ENCODE measurements around the gene GALNT18. TPM values are rescaled to one million over a fixed set of nuclear protein-coding genes. Genes with fewer than 3 reads are reported as not detected.

The GALNT18 gene
- total RNA-seq, 1 donor from 2014 or later, result 6.6 TPM

GRCh38 chr11:11532574-11532973, 89.2 kb downstream of the GALNT18 start:
- H3K27me3 ChIP-seq (ENCODE audit: control insufficient read depth, insufficient read depth, low read length), result no peaks in the 10 kb centered on the region
- no peak overlapping the region for H3K4me3 ChIP-seq (ENCODE audit: low read depth, low read length)
- TF ChIP-seq CTCF (IDR thresholded peaks at IDR 0.05; ENCODE audit: insufficient read depth, low read length, poor library complexity, severe bottlenecking), result no peak
- no peaks in the 10 kb centered on the region for H3K36me3 ChIP-seq (ENCODE audit: control insufficient read depth, insufficient read depth, low read length)
- DNase-seq (ENCODE audit: low read depth), result no peak

- no peak overlapping the region for H3K4me3 ChIP-seq (ENCODE audit: low read depth, low read length)
- no peak for TF ChIP-seq CTCF (IDR thresholded peaks at IDR 0.05; ENCODE audit: insufficient read depth, low read length, poor library complexity, severe bottlenecking)
These were observed 90.5 kb downstream of the GALNT18 start for GRCh38 chr11:11531131-11531908.

GRCh38 chr11:11528986-11529385, 92.8 kb downstream of the GALNT18 start:
- no peaks in the 10 kb centered on the region for H3K36me3 ChIP-seq (ENCODE audit: control insufficient read depth, insufficient read depth, low read length)
- no peak for TF ChIP-seq CTCF (IDR thresholded peaks at IDR 0.05; ENCODE audit: insufficient read depth, low read length, poor library complexity, severe bottlenecking)
- no peak for DNase-seq (ENCODE audit: low read depth)
- no peaks in the 10 kb centered on the region for H3K27me3 ChIP-seq (ENCODE audit: control insufficient read depth, insufficient read depth, low read length)
- no peak overlapping the region for H3K4me3 ChIP-seq (ENCODE audit: low read depth, low read length)

More at GRCh38 chr11:11531131-11531908, 90.5 kb downstream of the GALNT18 start:
- no peak for DNase-seq (ENCODE audit: low read depth)
- Histone ChIP-seq H3K27me3 (ENCODE audit: control insufficient read depth, insufficient read depth, low read length) (no peaks in the 10 kb centered on the region), H3K36me3 (ENCODE audit: control insufficient read depth, insufficient read depth, low read length) (no peaks in the 10 kb centered on the region)

GRCh38 chr11:11525283-11525682, 96.5 kb downstream of the GALNT18 start:
- DNase-seq (ENCODE audit: low read depth), result no peak
- Histone ChIP-seq H3K36me3 (ENCODE audit: control insufficient read depth, insufficient read depth, low read length) (no peaks in the 10 kb centered on the region), H3K4me3 (ENCODE audit: low read depth, low read length) (no peak overlapping the region), H3K27me3 (ENCODE audit: control insufficient read depth, insufficient read depth, low read length) (no peaks in the 10 kb centered on the region)
- TF ChIP-seq CTCF (IDR thresholded peaks at IDR 0.05; ENCODE audit: insufficient read depth, low read length, poor library complexity, severe bottlenecking), result no peak

GRCh38 chr11:11524436-11525061, 97.3 kb downstream of the GALNT18 start:
- no peak for TF ChIP-seq CTCF (IDR thresholded peaks at IDR 0.05; ENCODE audit: insufficient read depth, low read length, poor library complexity, severe bottlenecking)
- no peak for DNase-seq (ENCODE audit: low read depth)
- Histone ChIP-seq H3K4me3 (ENCODE audit: low read depth, low read length) (no peak overlapping the region), H3K27me3 (ENCODE audit: control insufficient read depth, insufficient read depth, low read length) (no peaks in the 10 kb centered on the region), H3K36me3 (ENCODE audit: control insufficient read depth, insufficient read depth, low read length) (no peaks in the 10 kb centered on the region)
